GM20000 (cell line): ENCODE data around the gene AKAP11.

ENCODE experiments used
- DNase-seq: peaks from one replicate; pipeline ENCODE4 v3.0.0; 2012; ENCODE audit warnings: low spot score
- TF ChIP-seq, protein P1 (sequence below): IDR thresholded peaks from 2 replicates; pipeline ENCODE4 v1.5.1; 2012; ENCODE audit warnings: mild to moderate bottlenecking, control low read depth; ENCODE audit errors: extremely low read depth, missing control alignments

AKAP11 gene

DNA sequence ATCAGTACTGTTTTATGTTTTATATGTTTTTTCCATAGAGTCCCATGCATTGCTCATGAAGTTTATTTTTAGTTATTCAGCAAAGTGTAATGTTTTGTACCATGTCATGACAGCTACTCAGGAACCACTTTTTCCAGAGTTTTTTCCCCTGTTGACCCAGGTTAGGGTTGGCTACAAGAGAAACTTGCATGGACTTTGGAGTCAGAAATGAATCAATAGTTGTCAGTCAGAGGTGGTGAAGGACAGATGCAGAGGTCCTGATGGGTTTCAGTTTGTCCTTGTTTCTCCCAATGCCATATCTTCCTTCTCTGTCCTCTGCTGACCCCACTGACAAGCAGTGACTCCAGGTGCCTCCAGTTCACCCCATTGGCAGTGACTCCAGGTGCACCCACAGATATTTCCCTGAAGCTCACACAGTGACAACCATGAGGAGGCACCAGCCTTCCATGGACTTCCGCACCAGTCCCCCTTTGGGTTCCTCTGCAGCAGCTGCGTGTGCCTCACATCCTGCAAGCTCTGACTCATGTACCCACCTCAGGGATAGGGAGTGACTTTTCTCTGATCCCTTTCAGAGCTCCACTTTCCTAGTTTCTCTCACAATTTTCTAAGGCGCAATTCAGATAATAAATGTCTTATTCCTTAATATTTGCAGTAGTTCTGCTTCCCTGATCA is 92.1 kb downstream of the AKAP11 start:
- TF ChIP-seq, protein P1, sequence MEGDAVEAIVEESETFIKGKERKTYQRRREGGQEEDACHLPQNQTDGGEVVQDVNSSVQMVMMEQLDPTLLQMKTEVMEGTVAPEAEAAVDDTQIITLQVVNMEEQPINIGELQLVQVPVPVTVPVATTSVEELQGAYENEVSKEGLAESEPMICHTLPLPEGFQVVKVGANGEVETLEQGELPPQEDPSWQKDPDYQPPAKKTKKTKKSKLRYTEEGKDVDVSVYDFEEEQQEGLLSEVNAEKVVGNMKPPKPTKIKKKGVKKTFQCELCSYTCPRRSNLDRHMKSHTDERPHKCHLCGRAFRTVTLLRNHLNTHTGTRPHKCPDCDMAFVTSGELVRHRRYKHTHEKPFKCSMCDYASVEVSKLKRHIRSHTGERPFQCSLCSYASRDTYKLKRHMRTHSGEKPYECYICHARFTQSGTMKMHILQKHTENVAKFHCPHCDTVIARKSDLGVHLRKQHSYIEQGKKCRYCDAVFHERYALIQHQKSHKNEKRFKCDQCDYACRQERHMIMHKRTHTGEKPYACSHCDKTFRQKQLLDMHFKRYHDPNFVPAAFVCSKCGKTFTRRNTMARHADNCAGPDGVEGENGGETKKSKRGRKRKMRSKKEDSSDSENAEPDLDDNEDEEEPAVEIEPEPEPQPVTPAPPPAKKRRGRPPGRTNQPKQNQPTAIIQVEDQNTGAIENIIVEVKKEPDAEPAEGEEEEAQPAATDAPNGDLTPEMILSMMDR, result no peak
- DNase-seq, result no peak

- TF ChIP-seq, protein P1, result no peak
- no peak for DNase-seq
Measured at GRCh38 chr13:42364613-42365000, 92.7 kb downstream of the AKAP11 start.

DNA sequence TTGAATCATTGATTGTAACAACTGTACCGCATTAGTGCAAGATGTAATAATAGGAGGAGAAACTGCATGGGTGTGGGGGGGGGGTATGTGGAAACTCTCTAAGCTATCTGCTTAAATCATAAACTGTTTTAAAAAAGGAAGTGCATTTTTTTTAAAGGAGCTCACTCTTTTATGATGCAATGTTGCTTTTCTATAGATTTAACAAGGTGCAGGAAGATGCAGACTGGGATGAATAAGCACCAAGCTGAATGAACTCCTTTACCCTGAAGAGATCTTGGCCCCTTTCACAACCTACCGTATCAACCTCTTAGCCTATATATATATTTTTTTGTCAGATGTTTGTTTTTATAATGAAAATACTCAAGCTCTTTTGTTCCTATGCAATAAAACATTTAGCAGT is 95.9 kb downstream of the AKAP11 start:
- TF ChIP-seq, protein P1, result no peak
- DNase-seq, result no peak

GRCh38 chr13:42369071-42369797 is 97.3 kb downstream of the AKAP11 start:
- no peak for DNase-seq
- TF ChIP-seq, protein P1, result no peak

DNA sequence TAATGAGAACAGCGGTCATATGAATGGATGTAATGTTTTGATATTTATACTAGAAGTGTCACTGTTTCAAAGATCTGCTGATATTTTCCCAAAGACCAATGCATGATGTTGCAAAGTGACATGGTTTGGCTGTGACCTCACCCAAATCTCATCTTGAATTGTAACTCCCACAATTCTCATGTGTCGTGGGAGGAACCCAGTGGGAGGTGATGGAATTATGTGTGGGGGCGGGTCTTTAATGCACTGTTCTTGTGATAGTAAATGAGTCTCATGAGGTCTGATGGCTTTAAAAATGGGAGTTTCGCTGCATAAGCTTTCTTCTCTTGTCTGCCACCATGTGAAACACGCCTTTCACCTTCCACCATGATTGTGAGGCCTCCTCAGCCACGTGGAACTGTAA is 98.3 kb downstream of the AKAP11 start:
- no peak for DNase-seq
- TF ChIP-seq, protein P1, result no peak
